ENCODE measurements around the gene AARS2.

Gene AARS2

GRCh38 chr6:44278774-44279697 is 34.1 kb downstream of the AARS2 start:
- in situ Hi-C loops (cut with HindIII; ENCODE audit: low sequenced_read_pairs), result no loop called here

- in situ Hi-C loops (cut with HindIII; ENCODE audit: low sequenced_read_pairs), result no loop called here
Observed at GRCh38 chr6:44278315-44278714, 34.8 kb downstream of the AARS2 start.

- in situ Hi-C loops (cut with HindIII; ENCODE audit: low sequenced_read_pairs), result no loop called here
Observed at GRCh38 chr6:44277763-44278162, 35.4 kb downstream of the AARS2 start.

GRCh38 chr6:44276667-44277640 is 36.2 kb downstream of the AARS2 start:
- in situ Hi-C loops (cut with HindIII; ENCODE audit: low sequenced_read_pairs), result no loop called here

GRCh38 chr6:44275749-44276648 is 37.1 kb downstream of the AARS2 start:
- in situ Hi-C loops (cut with HindIII; ENCODE audit: low sequenced_read_pairs), result no loop called here

- in situ Hi-C loops (cut with HindIII; ENCODE audit: low sequenced_read_pairs), result no loop called here
Observed at GRCh38 chr6:44275271-44275748, 37.8 kb downstream of the AARS2 start.

GRCh38 chr6:44273617-44274016 is 39.5 kb downstream of the AARS2 start:
- in situ Hi-C loops (cut with HindIII; ENCODE audit: low sequenced_read_pairs), result no loop called here

- in situ Hi-C loops (cut with HindIII; ENCODE audit: low sequenced_read_pairs), result no loop called here
Observed at GRCh38 chr6:44272999-44273566, 40.1 kb downstream of the AARS2 start.

- in situ Hi-C loops (cut with HindIII; ENCODE audit: low sequenced_read_pairs), result no loop called here
Observed at GRCh38 chr6:44272529-44272928, 40.6 kb downstream of the AARS2 start.

- in situ Hi-C loops (cut with HindIII; ENCODE audit: low sequenced_read_pairs), result no loop called here
Observed at GRCh38 chr6:44271914-44272313, 41.2 kb downstream of the AARS2 start.

- in situ Hi-C loops (cut with HindIII; ENCODE audit: low sequenced_read_pairs), result no loop called here
Observed at GRCh38 chr6:44271406-44271723, 41.8 kb downstream of the AARS2 start.

GRCh38 chr6:44270526-44271405 is 42.4 kb downstream of the AARS2 start:
- in situ Hi-C loops (cut with HindIII; ENCODE audit: low sequenced_read_pairs), result no loop called here

- in situ Hi-C loops (cut with HindIII; ENCODE audit: low sequenced_read_pairs), result no loop called here
Observed at GRCh38 chr6:44269921-44270525, 43.1 kb downstream of the AARS2 start, which contains the start of gene TMEM151B. Gene TMEM151B (plus strand): TSS chr6:44270450. CDS start chr6:44270743, 293 bp downstream.

GRCh38 chr6:44269178-44269920 is 43.8 kb downstream of the AARS2 start:
- in situ Hi-C loops (cut with HindIII; ENCODE audit: low sequenced_read_pairs), result no loop called here

- in situ Hi-C loops (cut with HindIII; ENCODE audit: low sequenced_read_pairs), result no loop called here
Observed at GRCh38 chr6:44268095-44268628, 45.0 kb downstream of the AARS2 start.

GRCh38 chr6:44267252-44267651 is 45.9 kb downstream of the AARS2 start:
- in situ Hi-C loops (cut with HindIII; ENCODE audit: low sequenced_read_pairs), result no loop called here

GRCh38 chr6:44266347-44266746 is 46.8 kb downstream of the AARS2 start:
- in situ Hi-C loops (cut with HindIII; ENCODE audit: low sequenced_read_pairs), result no loop called here

All from DLD1 (cell line).